ACC112 (cell line): Measurements from ENCODE around the gene CRYBG3.

Source experiments
- H2AFZ ChIP-seq: fragments of 200-600 bp; sonication (generic); one replicate; pipeline ENCODE4 v1.6.0; 2017; ENCODE audit warnings: antibody characterized with exemption, low read length; ENCODE audit not compliant: unreplicated experiment
- H3K27ac ChIP-seq: fragments of 200-600 bp; sonication (generic); 2 replicates; pipeline ENCODE4 v1.5.1; 2014; ENCODE audit warnings: low read depth, mild to moderate bottlenecking, antibody characterized with exemption, low read length, moderate library complexity
- H3K27me3 ChIP-seq: fragments of 200-600 bp; sonication (generic); 2 replicates; pipeline ENCODE4 v1.6.1; 2014; ENCODE audit warnings: mild to moderate bottlenecking, antibody characterized with exemption, low read length, moderate library complexity, mixed read lengths; ENCODE audit not compliant: insufficient read depth
- H3K36me3 ChIP-seq: fragments of 200-600 bp; sonication (generic); 2 replicates; pipeline ENCODE4 v1.6.1; 2016; ENCODE audit warnings: mild to moderate bottlenecking, antibody characterized with exemption, low read length, moderate library complexity, mixed read lengths; ENCODE audit not compliant: insufficient read depth
- H3K4me1 ChIP-seq: fragments of 200-600 bp; sonication (generic); one replicate; pipeline ENCODE4 v1.6.1; 2016; ENCODE audit warnings: low read length, mixed read lengths; ENCODE audit not compliant: insufficient read depth, unreplicated experiment, control insufficient read depth
- H3K4me3 ChIP-seq: fragments of 200-600 bp; sonication (generic); 2 replicates; pipeline ENCODE4 v1.5.1; 2014; ENCODE audit warnings: mild to moderate bottlenecking, low read depth, low read length
- H3K79me2 ChIP-seq: fragments of 200-600 bp; sonication (generic); one replicate; pipeline ENCODE4 v1.6.0; 2016; ENCODE audit warnings: low read length; ENCODE audit not compliant: control insufficient read depth, unreplicated experiment, insufficient read depth

CRYBG3 gene

GRCh38 chr3:97821774-97822358 is at the start of gene CRYBG3:
TSS of gene CRYBG3 (plus strand) at chr3:97822011. CDS start at chr3:97822207, 196 bp downstream.
- Histone ChIP-seq H3K4me3 (peak within 1 kb of the TSS; percentile 88), H3K4me1 (peaks cover 10% of the 10 kb centered on the region), H3K27me3 (no peaks in the 10 kb centered on the region), H3K79me2 (peaks cover 41% of the 10 kb centered on the region), H3K36me3 (peaks cover 4% of the 10 kb centered on the region; the same call in 1 of the 2 replicates), H2AFZ (peak within 1 kb of the TSS; percentile 97), H3K27ac (peak within 1 kb of the TSS; percentile 65)

DNA sequence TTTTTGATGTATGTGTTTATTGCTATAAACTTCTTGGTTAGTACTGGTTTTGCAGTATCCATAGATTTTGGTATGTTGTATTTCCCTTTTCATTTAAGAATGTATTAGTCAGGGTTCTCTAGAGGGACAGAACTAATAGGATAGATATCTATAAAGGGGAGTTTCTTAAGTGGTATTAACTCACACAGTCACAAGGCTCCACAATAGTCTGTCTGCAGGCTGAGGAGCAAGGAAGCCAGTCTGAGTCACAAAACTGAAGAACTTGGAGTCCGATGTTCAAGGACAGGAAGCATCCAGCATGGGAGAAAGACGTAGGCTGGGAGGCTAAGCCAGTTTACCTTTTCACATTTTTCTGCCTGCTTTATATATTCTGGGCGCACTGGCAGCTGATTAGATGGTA is 48.9 kb upstream of the CRYBG3 start:
- H3K27me3 ChIP-seq, result no peaks in the 10 kb centered on the region
- H3K4me3 ChIP-seq, result no peak overlapping the region
- H2AFZ ChIP-seq, result no peak overlapping the region
- H3K79me2 ChIP-seq, result no peaks in the 10 kb centered on the region
- no peak overlapping the region for H3K27ac ChIP-seq
- H3K36me3 ChIP-seq, result peaks cover 10% of the 10 kb centered on the region
- no peaks in the 10 kb centered on the region for H3K4me1 ChIP-seq

GRCh38 chr3:97778152-97778551 is 43.7 kb upstream of the CRYBG3 start:
- H3K36me3 ChIP-seq, result no peaks in the 10 kb centered on the region
- no peak overlapping the region for H2AFZ ChIP-seq
- H3K4me1 ChIP-seq, result no peaks in the 10 kb centered on the region
- no peak overlapping the region for H3K27ac ChIP-seq
- H3K4me3 ChIP-seq, result no peak overlapping the region
- H3K27me3 ChIP-seq, result no peaks in the 10 kb centered on the region
- no peaks in the 10 kb centered on the region for H3K79me2 ChIP-seq

- H3K4me3 ChIP-seq, result no peak overlapping the region
These were observed 28.3 kb upstream of the CRYBG3 start for GRCh38 chr3:97793420-97794019.

GRCh38 chr3:97795951-97796350 is 25.9 kb upstream of the CRYBG3 start:
- Histone ChIP-seq H3K4me1 (no peaks in the 10 kb centered on the region), H3K4me3 (no peak overlapping the region), H2AFZ (no peak overlapping the region), H3K27me3 (no peaks in the 10 kb centered on the region), H3K79me2 (no peaks in the 10 kb centered on the region), H3K36me3 (no peaks in the 10 kb centered on the region), H3K27ac (no peak overlapping the region)

More at GRCh38 chr3:97793420-97794019, 28.3 kb upstream of the CRYBG3 start:
- Histone ChIP-seq H3K27me3 (no peaks in the 10 kb centered on the region), H3K36me3 (no peaks in the 10 kb centered on the region), H3K79me2 (no peaks in the 10 kb centered on the region), H2AFZ (no peak overlapping the region), H3K27ac (no peak overlapping the region), H3K4me1 (no peaks in the 10 kb centered on the region)

DNA sequence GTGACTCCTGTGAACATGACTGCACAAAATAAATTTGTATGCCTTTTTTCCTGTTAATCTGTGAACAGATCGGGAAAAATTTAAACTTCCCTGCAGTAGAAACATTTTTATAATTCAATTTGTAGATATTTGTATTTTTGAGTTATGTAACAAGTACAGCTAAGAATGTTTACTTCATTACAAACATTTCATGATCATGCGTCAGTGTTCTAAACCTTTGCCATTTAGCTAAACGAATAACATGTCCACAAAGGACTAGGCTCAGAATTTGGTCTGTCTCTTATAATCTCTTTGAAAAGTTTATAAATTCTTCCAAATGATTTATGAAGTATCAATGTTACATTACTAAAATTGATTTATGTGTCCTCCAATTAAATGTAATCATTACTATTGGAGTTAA is 17.3 kb upstream of the CRYBG3 start:
- Histone ChIP-seq H3K4me1 (no peaks in the 10 kb centered on the region), H3K27me3 (no peaks in the 10 kb centered on the region)

DNA sequence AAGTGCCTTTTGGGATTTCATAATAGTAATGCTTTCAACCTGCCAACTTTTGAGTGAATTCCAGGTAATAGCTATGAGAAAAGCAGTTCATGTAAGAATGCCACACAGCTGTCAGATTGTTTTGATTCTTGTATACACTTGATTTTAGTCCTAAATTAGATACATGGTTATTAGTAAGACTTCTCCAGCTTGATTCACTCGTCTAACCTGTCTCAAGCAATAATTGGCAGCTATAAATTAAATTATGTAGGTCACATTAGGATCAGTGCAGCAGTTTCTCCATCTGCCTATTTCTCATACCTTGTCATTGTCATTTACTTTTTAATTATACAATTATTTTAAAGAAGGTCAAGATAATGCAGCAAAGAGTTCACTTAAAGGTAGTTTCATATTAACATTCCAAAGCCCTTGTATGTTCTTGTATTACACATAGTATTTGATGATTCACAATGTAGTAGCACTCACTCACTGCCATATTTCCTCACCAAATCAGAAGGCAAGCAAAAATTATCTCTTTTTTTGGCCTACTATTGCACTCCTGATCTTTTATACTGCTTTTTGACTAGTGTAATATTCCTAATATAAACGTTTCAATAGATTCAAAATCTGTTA is 10.9 kb upstream of the CRYBG3 start:
- Histone ChIP-seq H3K27me3 (no peaks in the 10 kb centered on the region), H3K79me2 (no peaks in the 10 kb centered on the region), H2AFZ (no peak overlapping the region), H3K27ac (no peak overlapping the region), H3K4me3 (no peak overlapping the region), H3K4me1 (peaks cover 13% of the 10 kb centered on the region), H3K36me3 (no peaks in the 10 kb centered on the region)

More for the DNA sequence above, 17.3 kb upstream of the CRYBG3 start:
- no peaks in the 10 kb centered on the region for H3K79me2 ChIP-seq
- no peaks in the 10 kb centered on the region for H3K36me3 ChIP-seq
- H3K27ac ChIP-seq, result no peak overlapping the region
- H2AFZ ChIP-seq, result no peak overlapping the region
- no peak overlapping the region for H3K4me3 ChIP-seq

DNA sequence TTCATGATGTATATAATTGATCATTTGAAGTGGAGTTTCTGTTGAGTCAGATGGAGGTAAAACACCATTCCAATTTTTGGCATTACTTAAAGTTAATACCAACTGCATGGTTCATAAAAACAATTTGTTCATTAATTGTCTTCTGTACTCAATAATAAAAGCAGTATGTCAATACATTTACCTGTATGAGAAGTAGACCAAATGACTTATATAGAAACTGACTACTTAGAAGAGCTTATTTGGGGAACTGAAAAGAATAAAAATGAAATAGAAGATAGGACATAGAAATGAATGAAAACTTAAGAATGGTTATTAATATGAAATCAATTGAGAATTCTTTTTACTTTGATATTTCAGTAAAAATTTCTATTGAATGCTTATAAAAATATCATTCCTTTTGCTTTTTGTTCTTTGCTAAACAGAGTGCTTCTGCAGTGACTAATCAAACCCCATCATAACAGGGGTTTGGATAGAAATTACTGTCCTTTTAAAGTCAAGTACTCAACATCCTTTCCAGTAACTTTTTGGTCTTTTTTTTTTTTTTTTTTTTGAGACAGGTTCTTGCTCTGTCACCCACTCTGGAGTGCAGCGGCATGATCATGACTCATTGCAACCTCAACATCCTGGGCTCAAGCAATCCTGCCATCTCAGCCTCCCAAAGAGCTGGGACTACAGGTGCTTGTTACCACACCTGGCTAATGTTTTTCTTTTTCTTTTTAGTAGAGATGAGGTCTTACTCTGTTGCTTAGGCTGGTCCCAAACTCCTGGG is 6.5 kb upstream of the CRYBG3 start:
- no peaks in the 10 kb centered on the region for H3K27me3 ChIP-seq
- H3K4me3 ChIP-seq, result no peak overlapping the region
- H3K36me3 ChIP-seq, result no peaks in the 10 kb centered on the region
- H3K79me2 ChIP-seq, result no peaks in the 10 kb centered on the region
- H3K27ac ChIP-seq, result no peak overlapping the region
- H3K4me1 ChIP-seq, result peaks cover 14% of the 10 kb centered on the region
- no peak overlapping the region for H2AFZ ChIP-seq

- H3K36me3 ChIP-seq, result no peaks in the 10 kb centered on the region
- H2AFZ ChIP-seq, result no peak overlapping the region
- no peaks in the 10 kb centered on the region for H3K79me2 ChIP-seq
- no peak overlapping the region for H3K27ac ChIP-seq
- H3K27me3 ChIP-seq, result no peaks in the 10 kb centered on the region
- peaks cover 5% of the 10 kb centered on the region for H3K4me1 ChIP-seq
- H3K4me3 ChIP-seq, result no peak overlapping the region
These were observed 5.0 kb upstream of the CRYBG3 start for GRCh38 chr3:97816811-97817210.

DNA sequence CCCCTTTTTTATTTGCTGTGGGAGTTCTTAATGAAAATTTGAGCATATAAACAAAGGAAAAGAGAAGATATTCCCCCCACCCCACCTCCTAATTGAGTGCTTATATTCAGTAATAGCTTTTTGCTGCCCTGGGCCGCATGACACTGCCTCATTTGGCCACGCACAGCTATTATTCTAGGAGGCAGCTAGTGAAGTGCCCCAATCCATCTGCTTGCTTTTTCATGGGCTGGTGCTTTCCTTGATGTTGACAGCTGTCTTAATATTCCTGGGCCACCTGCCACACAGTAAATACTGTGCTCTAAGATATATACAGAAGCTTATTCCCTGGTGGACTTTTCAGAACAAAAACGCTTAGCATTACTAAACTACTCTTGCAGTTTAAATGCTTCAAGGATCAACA is 3.8 kb upstream of the CRYBG3 start:
- H3K36me3 ChIP-seq, result no peaks in the 10 kb centered on the region
- H3K4me3 ChIP-seq, result no peak overlapping the region
- H3K27me3 ChIP-seq, result no peaks in the 10 kb centered on the region
- H3K79me2 ChIP-seq, result peaks cover 2% of the 10 kb centered on the region
- H3K4me1 ChIP-seq, result peaks cover 5% of the 10 kb centered on the region
- no peak overlapping the region for H3K27ac ChIP-seq
- H2AFZ ChIP-seq, result no peak overlapping the region
